Activated T-cell treated with anti-CD3 and anti-CD28 coated beads, Interleukin-2, amount 50 U/mL, for 4 hours (primary cell): ENCODE data around the gene CSNK1D. TPM values are rescaled to one million over a fixed set of nuclear protein-coding genes. Genes with fewer than 3 reads are reported as not detected.

Source experiments
- ATAC-seq, 2 donors: fragments of 200-7000 bp; cut with Tn5 transposase; one replicate each; pipeline ENCODE4 v1.10.0; 2021
- DNase-seq: peaks from one replicate; pipeline ENCODE4 v3.0.0-alpha.2; 2020
- H3K27me3 Mint-ChIP-seq: one replicate; pipeline ENCODE4 v1.8.0; 2021; ENCODE audit warnings: low read depth, mixed read lengths
- H3K36me3 Mint-ChIP-seq: one replicate; pipeline ENCODE4 v1.8.0; 2022; ENCODE audit warnings: mixed read lengths; ENCODE audit not compliant: insufficient read depth
- H3K4me1 Mint-ChIP-seq: one replicate; pipeline ENCODE4 v1.8.0; 2021; ENCODE audit warnings: low read depth, mixed read lengths
- H3K4me3 Mint-ChIP-seq: one replicate; pipeline ENCODE4 v1.8.0; 2021; ENCODE audit warnings: mild to moderate bottlenecking, moderate library complexity, mixed read lengths
- H3K9me3 Mint-ChIP-seq: one replicate; pipeline ENCODE4 v1.8.0; 2021; ENCODE audit warnings: mixed read lengths
- total RNA-seq, 3 donors: library from RNA; stranded (reverse); gene quantifications; one replicate each; pipeline ENCODE4 v1.2.1, GENCODE V29; 2021

Gene CSNK1D
- total RNA-seq, 3 donors from 2014 or later, result 152 to 170 (median 164) TPM

GRCh38 chr17:82240506-82241182 lies 32.9 kb downstream of the CSNK1D start:
- Mint-ChIP-seq H3K4me3 (no peak overlapping the region), H3K9me3 (no peaks in the 10 kb centered on the region), H3K27me3 (no peaks in the 10 kb centered on the region), H3K4me1 (peaks cover 47% of the 10 kb centered on the region), H3K36me3 (peaks cover 14% of the 10 kb centered on the region)
- DNase-seq (no peak), ATAC-seq (no peak)

- ATAC-seq (no peak), DNase-seq (no peak)
- Mint-ChIP-seq H3K9me3 (no peaks in the 10 kb centered on the region), H3K27me3 (no peaks in the 10 kb centered on the region), H3K36me3 (peaks cover 14% of the 10 kb centered on the region), H3K4me1 (peaks cover 47% of the 10 kb centered on the region), H3K4me3 (no peak overlapping the region)
These were observed 33.5 kb downstream of the CSNK1D start for GRCh38 chr17:82239926-82240505.

- ATAC-seq, result no peak
- no peaks in the 10 kb centered on the region for H3K27me3 Mint-ChIP-seq
- H3K4me3 Mint-ChIP-seq, result no peak overlapping the region
- no peak for DNase-seq
- no peaks in the 10 kb centered on the region for H3K9me3 Mint-ChIP-seq
- H3K36me3 Mint-ChIP-seq, result peaks cover 10% of the 10 kb centered on the region
- peaks cover 47% of the 10 kb centered on the region for H3K4me1 Mint-ChIP-seq
These were observed 34.0 kb downstream of the CSNK1D start for GRCh38 chr17:82239401-82239925.

GRCh38 chr17:82238472-82239201 lies 34.9 kb downstream of the CSNK1D start:
- Mint-ChIP-seq H3K4me1 (peaks cover 45% of the 10 kb centered on the region), H3K9me3 (no peaks in the 10 kb centered on the region), H3K27me3 (no peaks in the 10 kb centered on the region), H3K4me3 (peak overlapping the region; percentile 76), H3K36me3 (peaks cover 4% of the 10 kb centered on the region)
- peak; percentile 66 for DNase-seq
- peak; percentile 61 to 63 for ATAC-seq

- ATAC-seq, result peak; percentile 2 to 3
- H3K27me3 Mint-ChIP-seq, result no peaks in the 10 kb centered on the region
- H3K36me3 Mint-ChIP-seq, result peaks cover 4% of the 10 kb centered on the region
- H3K9me3 Mint-ChIP-seq, result no peaks in the 10 kb centered on the region
- H3K4me3 Mint-ChIP-seq, result no peak overlapping the region
- H3K4me1 Mint-ChIP-seq, result peaks cover 45% of the 10 kb centered on the region
- no peak for DNase-seq
These were observed 35.6 kb downstream of the CSNK1D start for GRCh38 chr17:82237746-82238471.

- Mint-ChIP-seq H3K9me3 (no peaks in the 10 kb centered on the region), H3K4me3 (no peak overlapping the region), H3K27me3 (no peaks in the 10 kb centered on the region), H3K36me3 (no peaks in the 10 kb centered on the region), H3K4me1 (peaks cover 41% of the 10 kb centered on the region)
- no peak for DNase-seq
- no peak for ATAC-seq
These were observed 36.3 kb downstream of the CSNK1D start for GRCh38 chr17:82237083-82237745.

- peaks cover 36% of the 10 kb centered on the region for H3K4me1 Mint-ChIP-seq
- DNase-seq, result peak; percentile 67
- no peaks in the 10 kb centered on the region for H3K36me3 Mint-ChIP-seq
- peak; percentile 37 to 51 for ATAC-seq
- H3K27me3 Mint-ChIP-seq, result no peaks in the 10 kb centered on the region
- no peaks in the 10 kb centered on the region for H3K9me3 Mint-ChIP-seq
- H3K4me3 Mint-ChIP-seq, result no peak overlapping the region
These were observed 37.1 kb downstream of the CSNK1D start for GRCh38 chr17:82236142-82236971.

GRCh38 chr17:82235775-82236141 lies 37.7 kb downstream of the CSNK1D start:
- ATAC-seq (no peak), DNase-seq (no peak)
- H3K27me3 Mint-ChIP-seq, result no peaks in the 10 kb centered on the region
- no peak overlapping the region for H3K4me3 Mint-ChIP-seq
- no peaks in the 10 kb centered on the region for H3K9me3 Mint-ChIP-seq
- no peaks in the 10 kb centered on the region for H3K36me3 Mint-ChIP-seq
- H3K4me1 Mint-ChIP-seq, result peaks cover 30% of the 10 kb centered on the region

- Mint-ChIP-seq H3K36me3 (no peaks in the 10 kb centered on the region), H3K4me1 (peaks cover 27% of the 10 kb centered on the region), H3K27me3 (no peaks in the 10 kb centered on the region), H3K4me3 (no peak overlapping the region), H3K9me3 (no peaks in the 10 kb centered on the region)
- ATAC-seq, result no peak
- DNase-seq, result no peak
These were observed 38.3 kb downstream of the CSNK1D start for GRCh38 chr17:82235056-82235774.

- Mint-ChIP-seq H3K4me1 (peaks cover 28% of the 10 kb centered on the region), H3K27me3 (no peaks in the 10 kb centered on the region), H3K4me3 (no peak overlapping the region), H3K36me3 (no peaks in the 10 kb centered on the region), H3K9me3 (no peaks in the 10 kb centered on the region)
- ATAC-seq (no peak), DNase-seq (no peak)
These were observed 39.1 kb downstream of the CSNK1D start for GRCh38 chr17:82234211-82235055.

GRCh38 chr17:82232876-82233785 lies 40.4 kb downstream of the CSNK1D start:
- Mint-ChIP-seq H3K27me3 (no peaks in the 10 kb centered on the region), H3K9me3 (no peaks in the 10 kb centered on the region), H3K4me3 (no peak overlapping the region), H3K36me3 (no peaks in the 10 kb centered on the region), H3K4me1 (peaks cover 17% of the 10 kb centered on the region)
- no peak for DNase-seq
- ATAC-seq, result no peak
